HEK293T (cell line): Measurements from ENCODE around the gene CHST15.

ENCODE experiments used
- CTCF ChIA-PET: fragments of 350-600 bp; formaldehyde crosslinking; extraction: SDS; loops from one replicate; lab custom pipeline; 2021; ENCODE audit warnings: antibody characterized with exemption, inconsistent platforms; lab: Yijun Ruan, JAX
- POLR2A ChIA-PET: fragments of 350-600 bp; formaldehyde crosslinking; extraction: SDS; loops from one replicate; lab custom pipeline; 2020; ENCODE audit warnings: antibody characterized with exemption, inconsistent platforms; lab: Yijun Ruan, JAX
- DNase-seq: peaks from one replicate; pipeline ENCODE4 v3.0.0; 2012; ENCODE audit warnings: mixed read lengths; ENCODE audit errors: extremely low spot score
- ARNT ChIP-seq: fragments of 450-650 bp; IDR thresholded peaks from 2 replicates; pipeline ENCODE4 v1.6.1; 2017; ENCODE audit warnings: mild to moderate bottlenecking
- BHLHE40 ChIP-seq: fragments of 450-650 bp; IDR thresholded peaks from 2 replicates; pipeline ENCODE4 v1.6.1; 2016; ENCODE audit warnings: mild to moderate bottlenecking, moderate library complexity, borderline replicate concordance
- CTBP1 ChIP-seq: fragments of 450-650 bp; IDR thresholded peaks from 2 replicates; pipeline ENCODE4 v1.6.1; 2016; ENCODE audit warnings: borderline replicate concordance
- ELF4 ChIP-seq: fragments of 450-650 bp; IDR thresholded peaks from 2 replicates; pipeline ENCODE4 v1.6.1; 2017; ENCODE audit warnings: antibody characterized with exemption
- FOXA1 ChIP-seq: fragments of 450-650 bp; IDR thresholded peaks from 2 replicates; pipeline ENCODE4 v1.6.1; 2016; ENCODE audit warnings: mild to moderate bottlenecking
- FOXK2 ChIP-seq: fragments of 450-650 bp; IDR thresholded peaks from 2 replicates; pipeline ENCODE4 v1.6.1; 2016; ENCODE audit warnings: mild to moderate bottlenecking
- FOXM1 ChIP-seq: fragments of 450-650 bp; IDR thresholded peaks from 2 replicates; pipeline ENCODE4 v1.6.1; 2017; ENCODE audit warnings: mild to moderate bottlenecking, borderline replicate concordance
- HDGF ChIP-seq: fragments of 450-650 bp; IDR thresholded peaks from 2 replicates; pipeline ENCODE4 v1.6.1; 2017; ENCODE audit warnings: antibody characterized with exemption, borderline replicate concordance
- L3MBTL2 ChIP-seq: fragments of 450-650 bp; conservative IDR thresholded peaks from 2 replicates; pipeline ENCODE4 v1.6.1; 2016; ENCODE audit warnings: mild to moderate bottlenecking
- LEF1 ChIP-seq: fragments of 450-650 bp; IDR thresholded peaks from 2 replicates; pipeline ENCODE4 v1.6.1; 2017; ENCODE audit warnings: mild to moderate bottlenecking, borderline replicate concordance
- NFRKB ChIP-seq: fragments of 450-650 bp; IDR thresholded peaks from 2 replicates; pipeline ENCODE4 v1.6.1; 2016; ENCODE audit warnings: mild to moderate bottlenecking, moderate library complexity
- PKNOX1 ChIP-seq: fragments of 450-650 bp; IDR thresholded peaks from 2 replicates; pipeline ENCODE4 v1.6.1; 2016
- SP1 ChIP-seq: fragments of 450-650 bp; IDR thresholded peaks from 2 replicates; pipeline ENCODE4 v1.6.1; 2017
- SUZ12 ChIP-seq: fragments of 450-650 bp; IDR thresholded peaks from 2 replicates; pipeline ENCODE4 v1.6.1; 2016; ENCODE audit warnings: mild to moderate bottlenecking
- TARDBP ChIP-seq: fragments of 450-650 bp; IDR thresholded peaks from 2 replicates; pipeline ENCODE4 v1.6.1; 2016
- ZNF384 ChIP-seq: fragments of 450-650 bp; IDR thresholded peaks from 2 replicates; pipeline ENCODE4 v1.6.1; 2016

CHST15 gene

DNA sequence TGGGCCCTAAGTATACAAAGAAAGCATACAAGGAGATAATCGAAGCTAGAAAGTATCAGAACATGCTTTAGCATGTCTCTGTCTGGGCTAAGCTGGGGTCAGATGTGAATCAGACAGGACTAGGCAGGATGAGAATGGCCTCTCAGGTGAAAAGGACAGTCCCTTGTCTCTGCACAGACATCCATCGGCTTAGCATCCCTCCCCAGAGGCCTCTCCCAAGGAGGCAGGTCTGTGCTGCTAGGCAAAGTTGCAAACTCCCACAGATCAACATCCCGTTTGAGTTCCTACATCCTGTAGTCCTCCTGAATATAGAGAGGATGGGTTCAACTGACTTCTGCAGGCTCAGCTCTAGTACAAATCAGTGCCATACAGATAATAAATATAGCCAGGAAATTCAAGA, 24.5 kb downstream of the CHST15 start:
- CTCF ChIA-PET: no interaction called here
- no peak for DNase-seq
- POLR2A ChIA-PET: no interaction called here
- TF ChIP-seq BHLHE40: no peak
- no peak for TF ChIP-seq CTBP1
- TF ChIP-seq TARDBP: no peak

DNA sequence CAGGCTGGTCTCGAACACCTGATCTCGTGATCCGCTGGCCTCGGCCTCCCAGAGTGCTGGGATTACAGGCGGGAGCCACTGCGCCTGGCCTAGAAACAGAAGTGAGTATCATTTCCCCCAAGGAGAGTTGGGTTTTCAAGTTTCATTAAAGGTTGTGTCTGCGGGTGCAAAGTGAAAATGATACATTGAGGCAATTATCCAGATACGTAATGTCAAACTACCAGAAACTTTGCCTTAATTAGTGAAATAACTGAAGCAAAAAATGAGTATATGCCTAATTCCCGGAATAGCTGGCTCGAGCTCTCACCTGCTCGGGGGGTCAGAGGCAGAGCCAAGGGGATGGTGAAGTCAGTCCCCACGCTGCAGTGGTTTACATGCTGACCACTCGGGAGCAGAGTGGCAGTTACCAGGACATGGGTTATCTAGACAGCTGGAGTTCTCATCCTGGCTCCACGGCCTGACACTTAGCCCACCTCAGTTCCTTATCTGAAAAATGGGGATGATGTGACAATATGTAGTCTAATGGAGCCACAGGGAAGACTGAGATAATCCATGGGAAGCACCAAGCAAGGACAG, 25.5 kb downstream of the CHST15 start:
- TF ChIP-seq PKNOX1: no peak
- TF ChIP-seq ZNF384: no peak
- CTCF ChIA-PET: no interaction called here
- DNase-seq: no peak
- POLR2A ChIA-PET: no interaction called here

DNA sequence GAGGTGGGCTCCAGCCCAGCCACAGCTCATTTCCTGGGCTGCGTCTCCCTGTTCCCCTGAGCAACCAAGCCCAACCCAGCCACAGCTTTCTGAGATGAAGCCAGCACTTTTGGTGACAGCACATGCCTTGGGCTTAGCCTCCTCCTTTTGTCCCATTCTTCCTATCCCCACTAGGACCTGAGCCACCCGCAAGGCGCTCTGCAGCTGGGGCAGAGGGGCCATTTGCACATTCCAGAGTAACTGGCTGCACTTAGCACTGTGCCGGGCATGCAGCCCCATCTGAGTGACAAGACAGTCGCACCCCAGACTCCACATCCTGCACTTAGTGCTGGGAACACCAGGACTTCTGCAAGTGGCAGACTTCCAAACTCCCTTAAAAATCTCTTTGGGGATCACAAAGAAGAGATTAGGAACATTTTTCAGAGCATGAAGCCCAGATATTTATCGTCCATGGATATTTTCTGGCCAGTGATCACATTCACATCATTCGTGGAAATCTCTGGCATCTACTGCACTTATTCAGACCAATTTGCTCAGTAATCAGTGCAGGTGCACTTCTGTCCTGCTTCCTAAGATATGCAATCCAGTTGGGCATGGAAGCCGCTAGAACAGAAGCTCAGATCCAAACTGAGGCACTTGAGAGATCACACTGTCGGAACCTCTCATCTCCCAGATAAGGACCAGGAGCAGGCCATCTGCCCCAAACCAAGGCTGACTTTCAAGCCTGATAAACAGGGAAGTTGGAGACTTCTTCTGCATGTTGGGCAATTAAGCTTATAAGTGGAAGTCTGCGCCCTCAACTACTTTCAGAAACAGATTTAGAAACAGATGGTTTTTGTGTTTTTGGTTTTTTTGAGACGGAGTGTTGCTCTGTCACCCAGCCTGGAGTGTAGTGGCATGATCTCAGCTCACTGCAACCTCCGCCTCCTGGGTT, 26.4 kb downstream of the CHST15 start:
- CTCF ChIA-PET: interaction anchor here (0.6 to 1.2 kb wide), 2 partner anchors 9 to 21 kb away, joined by 4 read pairs; no protein-coding TSS in a partner anchor
- POLR2A ChIA-PET: no interaction called here
- TF ChIP-seq L3MBTL2 (no peak), HDGF (no peak), SUZ12 (no peak), SP1 (no peak), TARDBP (no peak), LEF1 (no peak), NFRKB (no peak), CTBP1 (no peak), FOXM1 (no peak), BHLHE40 (no peak), ZNF384 (no peak), FOXA1 (no peak), FOXK2 (no peak), ARNT (no peak)
- no peak for DNase-seq

DNA sequence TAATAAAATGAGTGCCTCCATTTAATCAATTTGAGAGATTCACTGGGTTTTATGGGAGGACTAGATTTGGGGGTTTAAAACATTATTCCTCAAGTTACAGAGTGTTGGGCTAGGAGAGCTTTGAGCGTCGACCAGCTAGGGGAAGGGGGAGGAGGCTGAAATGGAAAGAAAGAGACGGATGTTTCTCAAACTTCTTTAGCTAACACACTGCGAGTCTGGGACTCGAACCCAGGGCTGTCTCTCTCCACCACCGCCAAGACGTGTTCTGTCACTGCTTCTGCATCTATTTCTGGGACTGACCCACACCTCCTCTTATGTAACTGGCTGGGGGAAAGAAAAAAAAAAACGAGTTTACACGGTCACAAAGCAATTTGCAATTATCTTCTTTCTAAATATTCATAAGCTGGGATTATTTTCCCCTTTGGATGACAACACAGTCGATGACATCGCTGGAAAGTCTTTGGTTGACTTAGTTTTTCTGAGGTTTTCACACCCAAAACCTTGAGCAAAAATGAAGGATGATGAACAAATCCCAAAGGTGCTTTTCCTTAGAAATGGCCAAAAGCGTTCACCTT, 27.2 kb downstream of the CHST15 start:
- ChIA-PET POLR2A (no interaction called here), CTCF (interaction anchor here (0.6 to 1.2 kb wide), 2 partner anchors 10 to 22 kb away, joined by 4 read pairs; no protein-coding TSS in a partner anchor)
- no peak for DNase-seq
- TF ChIP-seq TARDBP (no peak), ZNF384 (no peak), CTBP1 (no peak), LEF1 (no peak), FOXM1 (no peak), ARNT (no peak), HDGF (no peak), ELF4 (no peak), FOXK2 (no peak), SP1 (no peak), FOXA1 (no peak)

- CTCF ChIA-PET: interaction anchor here (1.2 kb wide), 1 partner anchor 11 kb away, joined by 4 read pairs; no protein-coding TSS in a partner anchor
- DNase-seq: no peak
- TF ChIP-seq FOXK2: no peak
- no peak for TF ChIP-seq SUZ12
- TF ChIP-seq FOXA1: no peak
- no peak for TF ChIP-seq FOXM1
- TF ChIP-seq TARDBP: no peak
- TF ChIP-seq SP1: no peak
- no peak for TF ChIP-seq BHLHE40
- no peak for TF ChIP-seq LEF1
- no peak for TF ChIP-seq CTBP1
- no peak for TF ChIP-seq HDGF
- TF ChIP-seq ZNF384: no peak
- no peak for TF ChIP-seq ARNT
- no peak for TF ChIP-seq NFRKB
- TF ChIP-seq ELF4: no peak
- TF ChIP-seq L3MBTL2: no peak
- POLR2A ChIA-PET: no interaction called here
These were observed 27.8 kb downstream of the CHST15 start for GRCh38 chr10:124065382-124066125.

- POLR2A ChIA-PET: no interaction called here
- no peak for DNase-seq
- CTCF ChIA-PET: interaction anchor here (0.6 kb wide), 1 partner anchor 366 kb away, joined by 4 read pairs; no protein-coding TSS in a partner anchor
- TF ChIP-seq SP1: no peak
- TF ChIP-seq NFRKB: no peak
- no peak for TF ChIP-seq SUZ12
- no peak for TF ChIP-seq BHLHE40
- TF ChIP-seq TARDBP: no peak
- no peak for TF ChIP-seq ELF4
- no peak for TF ChIP-seq PKNOX1
- TF ChIP-seq CTBP1: no peak
- TF ChIP-seq HDGF: no peak
- no peak for TF ChIP-seq L3MBTL2
These were observed 28.7 kb downstream of the CHST15 start for GRCh38 chr10:124064676-124065075.
